Stimulated activated CD4-positive, alpha-beta T cell treated with anti-CD3 and anti-CD28 coated beads, TNF-alpha, amount 100 ng/mL, for 1 hour (primary cell): ENCODE results near the gene UVRAG.

ENCODE experiments used
- DNase-seq, 3 donors: peaks; one replicate each; pipeline ENCODE4 v3.0.0-alpha.2; 2020; ENCODE audit warnings: low read depth in 3 of 3, low spot score in 1 of 3

The UVRAG gene

DNA sequence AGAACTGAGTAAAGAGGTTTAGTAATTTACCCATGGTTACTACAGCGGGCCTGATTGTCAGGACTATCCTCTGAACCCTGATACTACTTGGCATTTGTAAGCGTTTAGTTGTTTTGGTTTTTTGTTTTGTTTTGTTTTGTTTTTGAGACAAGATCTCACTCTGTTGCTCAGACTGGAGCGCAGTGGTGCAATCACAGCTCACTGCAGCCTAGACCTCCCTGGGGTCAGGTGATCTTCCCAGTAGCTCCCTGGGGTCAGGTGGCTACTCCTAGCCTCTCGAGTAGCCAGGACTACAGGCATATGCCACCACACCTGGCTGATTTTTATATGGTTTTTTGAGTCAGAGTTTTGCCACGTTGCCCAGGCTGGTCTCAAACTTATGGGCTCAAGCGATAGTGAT is 272.7 kb downstream of the UVRAG start:
- no peak for DNase-seq

- no peak for DNase-seq
These were observed 273.5 kb downstream of the UVRAG start for GRCh38 chr11:76088511-76088910.

DNA sequence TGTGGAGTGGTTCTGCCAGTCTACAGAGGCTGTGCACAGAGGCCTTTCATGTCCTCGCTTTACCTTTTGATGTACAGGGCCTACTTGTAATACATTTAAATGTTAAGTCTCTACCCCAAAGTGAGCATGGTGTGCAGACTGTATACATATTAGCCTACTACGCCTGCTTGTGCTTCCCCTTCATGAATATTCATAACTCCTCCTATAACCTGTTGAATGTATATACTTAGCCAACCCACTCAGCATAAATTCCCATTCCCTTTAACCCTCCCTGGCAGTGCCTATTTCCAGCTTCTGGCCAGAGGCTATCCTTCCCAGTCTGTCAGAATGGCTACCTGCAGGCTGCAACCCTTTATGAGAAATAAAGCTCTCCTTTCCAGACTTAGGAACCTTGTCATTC is 275.2 kb downstream of the UVRAG start:
- no peak for DNase-seq

DNA sequence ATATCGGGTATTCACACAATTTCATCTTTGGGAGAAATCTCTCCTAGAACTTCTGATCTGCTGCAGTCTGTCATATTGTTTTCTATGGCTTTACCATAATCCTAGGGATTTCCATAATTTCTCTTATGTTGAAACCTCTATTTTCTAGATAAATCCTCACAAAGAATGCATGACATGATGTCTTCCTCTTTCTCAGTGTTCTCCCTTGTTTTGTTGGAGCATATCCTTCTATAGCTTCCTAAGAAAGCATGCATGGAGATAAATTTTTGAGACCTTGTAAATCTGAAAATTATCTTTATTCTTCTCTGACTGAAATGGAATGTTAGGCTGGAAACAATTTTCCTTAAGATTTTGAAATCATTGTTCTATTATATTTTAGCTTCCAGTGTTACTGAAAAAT is 275.8 kb downstream of the UVRAG start:
- DNase-seq, result no peak

- DNase-seq, result no peak
These were observed 279.7 kb downstream of the UVRAG start for GRCh38 chr11:76094740-76095139.

GRCh38 chr11:76095891-76096290 is 280.9 kb downstream of the UVRAG start:
- no peak for DNase-seq

DNA sequence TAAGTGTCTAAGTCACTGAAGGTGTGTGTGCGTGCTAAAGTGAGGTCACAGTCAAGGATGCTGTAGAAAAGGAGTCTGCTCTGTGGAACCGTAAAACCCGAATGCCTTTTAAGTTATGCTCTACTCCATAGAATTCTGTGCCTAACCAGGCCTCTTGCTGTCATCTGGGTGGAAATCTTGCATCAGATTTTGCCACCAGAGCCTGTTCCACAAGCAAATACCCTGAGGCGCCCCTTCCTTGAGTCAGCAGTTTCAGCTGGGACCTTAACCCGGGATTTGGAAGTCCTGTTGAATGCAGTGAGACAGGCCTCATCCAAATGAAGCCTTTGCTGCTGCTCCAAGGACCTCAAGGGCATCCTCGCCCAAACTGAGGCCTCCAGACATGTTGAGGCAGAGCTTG is 281.5 kb downstream of the UVRAG start:
- no peak for DNase-seq

GRCh38 chr11:76102802-76103201 is 287.8 kb downstream of the UVRAG start:
- no peak for DNase-seq

DNA sequence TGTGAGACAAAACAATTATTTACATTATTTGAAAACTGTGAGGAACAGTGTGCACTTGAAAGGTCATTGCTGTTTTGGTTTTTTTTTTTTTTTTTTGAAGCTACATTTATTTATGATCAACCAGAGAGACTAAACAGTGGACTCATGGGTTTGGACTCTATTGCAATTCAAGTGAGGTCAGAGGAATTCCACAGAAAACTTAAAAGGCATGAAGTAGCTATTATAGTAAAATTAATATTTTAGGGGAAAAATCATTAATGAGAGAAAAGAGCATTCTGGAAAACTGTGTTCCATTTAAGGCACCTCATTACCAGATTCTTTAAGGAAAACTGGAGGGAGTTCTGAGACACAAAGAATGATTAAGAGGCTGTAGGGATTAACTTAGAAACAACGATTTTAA is 288.4 kb downstream of the UVRAG start:
- no peak for DNase-seq

DNA sequence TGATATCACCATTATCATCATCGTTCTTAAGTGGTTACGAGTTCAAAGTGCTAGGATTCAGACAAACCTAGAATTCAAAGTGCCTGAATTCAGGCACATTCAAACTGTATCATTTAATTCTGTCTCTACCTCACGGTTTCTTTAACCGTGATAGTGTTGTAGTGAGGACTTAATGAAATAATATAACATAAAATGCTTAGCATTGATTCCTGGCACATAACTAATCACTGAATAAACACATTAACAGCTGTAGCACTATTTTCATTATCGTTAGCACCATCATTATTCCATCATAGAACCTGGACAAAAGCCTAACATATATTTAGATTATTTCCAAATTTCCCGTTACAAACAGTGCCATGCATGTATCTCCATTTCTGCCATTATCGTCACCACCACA is 289.3 kb downstream of the UVRAG start:
- DNase-seq, result no peak

GRCh38 chr11:76105637-76106036 is 290.6 kb downstream of the UVRAG start:
- DNase-seq, result no peak

- no peak for DNase-seq
These were observed 293.0 kb downstream of the UVRAG start for GRCh38 chr11:76107971-76108370.

GRCh38 chr11:76114238-76114637 is 299.2 kb downstream of the UVRAG start:
- no peak for DNase-seq

- DNase-seq, result no peak
These were observed 300.5 kb downstream of the UVRAG start for GRCh38 chr11:76115555-76115954.

DNA sequence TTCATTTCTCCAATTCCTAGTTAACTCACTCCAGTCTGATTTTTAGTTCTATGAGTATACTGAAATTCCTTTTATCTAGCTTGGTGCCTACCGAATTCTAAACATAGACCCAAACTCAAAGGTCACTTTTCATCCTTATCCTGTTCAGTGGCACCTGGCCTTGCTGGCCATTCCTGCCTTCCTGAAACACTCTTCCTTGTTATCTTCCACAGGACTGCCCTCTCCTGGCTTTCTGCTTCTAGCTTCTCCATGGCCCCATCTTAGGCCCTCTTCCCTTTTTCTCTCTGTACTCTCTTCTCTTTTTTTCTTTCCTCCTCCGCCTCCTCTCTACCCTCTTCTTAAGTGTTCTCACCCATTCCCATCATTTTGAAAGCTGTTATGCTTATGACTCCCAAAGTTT is 304.0 kb downstream of the UVRAG start:
- no peak for DNase-seq

DNA sequence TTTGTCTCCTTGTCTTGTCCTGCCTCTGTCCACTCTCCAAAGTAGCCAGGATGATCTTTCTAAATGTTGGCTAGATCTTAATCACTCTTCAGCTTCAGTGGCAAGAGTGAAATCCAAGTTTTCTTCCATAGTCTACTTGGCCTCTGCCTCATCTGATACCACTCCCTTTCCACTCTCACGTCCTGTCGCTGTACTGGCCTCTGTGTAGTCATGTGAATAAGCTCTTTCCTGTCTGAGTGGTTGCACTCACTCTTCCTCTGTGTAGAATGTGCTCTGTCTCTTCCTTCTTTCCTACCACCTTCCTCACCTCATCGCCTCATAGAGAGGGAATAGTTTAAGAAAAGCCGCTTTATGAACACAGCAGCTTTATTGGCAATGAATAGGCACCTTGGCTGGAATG is 304.8 kb downstream of the UVRAG start:
- no peak for DNase-seq

DNA sequence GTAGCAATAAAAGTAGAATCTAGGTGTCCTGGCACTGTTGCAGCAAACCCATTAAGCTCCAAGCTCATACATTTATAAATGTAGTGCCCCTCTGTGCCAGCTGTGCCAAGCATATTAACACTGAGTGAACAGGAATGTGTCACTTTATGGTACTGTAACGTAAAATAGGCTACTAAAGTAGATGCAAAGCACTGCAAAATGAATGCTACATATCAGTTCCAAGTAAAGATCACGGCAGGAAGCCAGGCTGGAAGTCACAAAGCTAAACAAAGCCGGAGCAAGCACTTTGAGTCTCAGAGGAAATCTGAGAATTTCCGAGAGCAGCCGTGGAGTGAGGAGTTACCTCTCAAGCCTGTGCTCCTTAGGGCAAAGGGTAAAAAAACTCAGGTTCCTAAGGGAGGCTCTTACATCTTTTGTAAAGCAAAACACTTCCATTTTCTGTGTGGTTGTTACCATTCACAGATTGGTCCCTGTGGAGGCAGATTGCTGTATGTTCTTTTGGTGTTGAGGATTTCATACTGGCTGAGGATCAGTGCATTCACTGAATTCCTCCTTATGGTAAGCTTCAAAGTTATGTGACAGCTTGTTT is 305.6 kb downstream of the UVRAG start:
- no peak for DNase-seq

- no peak for DNase-seq
These were observed 308.2 kb downstream of the UVRAG start for GRCh38 chr11:76123248-76123647.

DNA sequence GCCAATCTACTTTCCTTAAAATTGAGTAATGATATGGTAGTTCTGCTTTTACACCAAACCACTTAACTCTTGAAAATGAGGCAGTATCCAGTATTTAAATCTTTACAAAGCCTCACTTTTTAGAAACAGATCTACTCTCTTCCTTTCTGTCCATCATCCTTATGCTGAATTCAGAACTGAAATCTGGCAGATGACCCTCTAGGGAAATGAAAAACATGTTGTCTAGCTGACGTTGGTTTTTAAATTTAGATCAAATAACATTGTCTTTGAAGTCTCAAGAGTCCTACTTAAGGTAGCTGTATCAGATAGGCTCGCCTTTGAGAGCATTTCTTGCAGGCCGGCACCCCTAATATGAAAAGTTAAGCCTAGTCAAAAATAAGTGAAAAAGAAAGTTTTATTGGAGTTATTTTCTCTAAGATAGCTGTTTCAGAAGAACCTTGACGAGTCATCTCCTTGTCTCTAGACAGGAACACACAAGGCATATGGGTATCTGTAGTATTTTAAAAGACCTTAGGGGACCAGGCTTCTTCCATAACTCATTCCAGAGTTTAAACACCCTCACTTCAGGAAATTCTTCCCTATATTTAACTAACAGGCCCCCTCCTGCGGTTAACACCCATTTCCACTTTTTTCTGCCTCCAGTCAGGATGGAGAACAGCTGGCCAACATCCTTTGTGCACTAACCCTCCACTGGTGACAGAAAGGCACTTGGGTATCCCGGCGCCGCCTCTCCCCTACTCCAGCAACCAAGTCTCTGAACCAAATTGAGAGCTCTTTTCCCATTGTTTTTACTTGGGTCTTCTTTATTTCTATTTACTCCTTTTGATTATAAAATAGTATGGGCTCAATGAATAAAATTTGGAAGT is 310.1 kb downstream of the UVRAG start:
- no peak for DNase-seq

GRCh38 chr11:76129729-76130128 is 314.7 kb downstream of the UVRAG start:
- DNase-seq, result no peak

DNA sequence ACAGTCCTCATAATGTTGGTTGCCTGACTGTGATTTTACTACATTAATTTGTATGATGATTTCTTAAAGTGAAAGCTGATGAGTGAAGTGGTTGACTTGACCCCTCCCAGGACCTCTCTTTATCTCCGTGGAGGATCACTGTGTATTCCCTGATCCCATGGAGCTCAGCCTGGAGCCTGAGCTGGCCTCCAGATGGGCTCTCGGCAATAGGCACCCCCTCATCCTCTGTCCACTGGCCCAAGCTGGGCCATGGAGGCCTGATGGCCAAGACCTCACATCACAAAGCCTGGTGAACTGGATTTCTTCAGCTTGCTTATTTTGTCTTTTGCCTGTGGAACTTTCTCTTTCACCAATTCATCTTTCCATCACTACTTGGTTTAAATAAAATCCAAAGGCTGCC is 316.1 kb downstream of the UVRAG start:
- DNase-seq, result no peak

- DNase-seq, result no peak
These were observed 316.9 kb downstream of the UVRAG start for GRCh38 chr11:76131671-76132631.
